Measurements from ENCODE around the gene ZNF358.

DNA sequence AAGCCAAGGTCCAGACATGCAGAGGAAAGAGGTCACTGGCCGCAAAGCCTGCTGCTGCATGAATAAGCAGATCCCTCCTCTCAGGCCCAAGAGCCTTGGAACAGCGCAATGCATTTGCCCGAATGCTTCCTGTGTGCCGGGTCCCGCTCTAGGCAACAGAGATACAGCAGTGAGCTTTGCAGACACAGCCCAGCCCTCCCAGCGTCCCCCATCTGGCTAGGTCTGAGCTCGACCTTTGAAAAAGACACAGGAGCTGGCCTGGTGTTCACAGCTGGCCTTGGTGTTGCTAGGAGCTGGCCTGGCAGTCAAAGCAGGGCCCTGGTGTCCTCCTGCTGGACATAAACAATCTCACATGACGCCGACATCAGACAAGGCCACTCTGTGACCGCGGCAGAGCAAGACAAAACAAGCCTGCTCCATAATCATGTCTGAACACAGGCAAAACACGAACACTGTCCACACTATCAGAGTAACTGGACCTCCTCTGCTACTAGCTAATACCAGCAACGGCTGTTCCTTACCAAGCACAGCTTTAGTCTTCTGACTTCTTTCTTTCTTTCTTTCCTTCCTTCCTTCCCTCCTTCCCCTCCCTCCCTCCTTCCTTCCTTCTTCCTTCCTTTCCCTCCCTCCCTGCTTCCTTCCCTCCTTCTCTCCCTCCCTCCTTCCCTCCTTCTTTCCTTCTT, 21.3 kb upstream of the ZNF358 start:
- no peak for TF ChIP-seq EZH2 (IDR thresholded peaks at IDR 0.05; ENCODE audit: borderline replicate concordance, low read length)
- TF ChIP-seq, protein P1, sequence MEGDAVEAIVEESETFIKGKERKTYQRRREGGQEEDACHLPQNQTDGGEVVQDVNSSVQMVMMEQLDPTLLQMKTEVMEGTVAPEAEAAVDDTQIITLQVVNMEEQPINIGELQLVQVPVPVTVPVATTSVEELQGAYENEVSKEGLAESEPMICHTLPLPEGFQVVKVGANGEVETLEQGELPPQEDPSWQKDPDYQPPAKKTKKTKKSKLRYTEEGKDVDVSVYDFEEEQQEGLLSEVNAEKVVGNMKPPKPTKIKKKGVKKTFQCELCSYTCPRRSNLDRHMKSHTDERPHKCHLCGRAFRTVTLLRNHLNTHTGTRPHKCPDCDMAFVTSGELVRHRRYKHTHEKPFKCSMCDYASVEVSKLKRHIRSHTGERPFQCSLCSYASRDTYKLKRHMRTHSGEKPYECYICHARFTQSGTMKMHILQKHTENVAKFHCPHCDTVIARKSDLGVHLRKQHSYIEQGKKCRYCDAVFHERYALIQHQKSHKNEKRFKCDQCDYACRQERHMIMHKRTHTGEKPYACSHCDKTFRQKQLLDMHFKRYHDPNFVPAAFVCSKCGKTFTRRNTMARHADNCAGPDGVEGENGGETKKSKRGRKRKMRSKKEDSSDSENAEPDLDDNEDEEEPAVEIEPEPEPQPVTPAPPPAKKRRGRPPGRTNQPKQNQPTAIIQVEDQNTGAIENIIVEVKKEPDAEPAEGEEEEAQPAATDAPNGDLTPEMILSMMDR (conservative IDR thresholded peaks at IDR 0.05 in 1 of 2, IDR thresholded peaks at IDR 0.05 in 1 of 2; ENCODE audit: extremely low read depth in 1 of 2, insufficient read depth in 1 of 2, low read depth in 1 of 2, low read length in 2 of 2), result peak; percentile 9 to 35
